Measurements from ENCODE around the gene OSM.
"Not testable (repeated sequence)": the region's sequence is repeated elsewhere in the genome, so short reads cannot be mapped to it uniquely, and the experiment has no call there.

The OSM gene

GRCh38 chr22:30225220-30225927 is 41.3 kb downstream of the OSM start:
- FAIRE-seq: no peak

GRCh38 chr22:30224161-30224857 is 42.3 kb downstream of the OSM start:
- FAIRE-seq: no peak

GRCh38 chr22:30223303-30223702 is 43.3 kb downstream of the OSM start:
- FAIRE-seq: no peak

- no peak for FAIRE-seq
Observed at GRCh38 chr22:30222321-30222720, 44.3 kb downstream of the OSM start.

GRCh38 chr22:30221121-30221992 is 45.3 kb downstream of the OSM start:
- FAIRE-seq: no peak

GRCh38 chr22:30220338-30221012 is 46.2 kb downstream of the OSM start:
- no peak for FAIRE-seq

GRCh38 chr22:30219668-30220278 is 46.9 kb downstream of the OSM start:
- FAIRE-seq: no peak

- FAIRE-seq: no peak
Observed at GRCh38 chr22:30219049-30219654, 47.5 kb downstream of the OSM start.

- no peak for FAIRE-seq
Observed at GRCh38 chr22:30217698-30218560, 48.7 kb downstream of the OSM start.

- no peak for FAIRE-seq
Observed at GRCh38 chr22:30216710-30217109, 49.9 kb downstream of the OSM start.

GRCh38 chr22:30216272-30216671 is 50.4 kb downstream of the OSM start:
- not testable (repeated sequence) for FAIRE-seq

- no peak for FAIRE-seq
Observed at GRCh38 chr22:30214703-30215407, 51.8 kb downstream of the OSM start.

GRCh38 chr22:30212996-30213441 is 53.6 kb downstream of the OSM start:
- no peak for FAIRE-seq

Measured in colon (tissue), 2 donors.